H1 (cell line): ENCODE results near the gene GRIP2. TPM values are rescaled to one million over a fixed set of nuclear protein-coding genes. Genes with fewer than 3 reads are reported as not detected.

Source experiments
- ASH2L ChIP-seq: fragments of 200-600, 300-600 bp; sonication (generic); IDR thresholded peaks from one replicate; pipeline ENCODE4 v1.7.1; 2017; ENCODE audit warnings: low read length
- CBX8 ChIP-seq: fragments of 300-800, 300-1000 bp; sonication (generic); IDR thresholded peaks from 2 replicates; pipeline ENCODE4 v1.7.1; 2016; ENCODE audit warnings: low read depth, low read length, borderline replicate concordance
- GABPA ChIP-seq: IDR thresholded peaks from 2 replicates; pipeline ENCODE4 v1.6.1; 2011; ENCODE audit warnings: mild to moderate bottlenecking, low read length, moderate library complexity, borderline replicate concordance; ENCODE audit not compliant: insufficient read depth
- MAFK ChIP-seq: IDR thresholded peaks from 2 replicates; pipeline ENCODE4 v1.6.1; 2012; ENCODE audit warnings: low read depth, mild to moderate bottlenecking, improper control_type of control experiment, low read length
- NANOG ChIP-seq: IDR thresholded peaks from 2 replicates; pipeline ENCODE4 v1.6.1; 2011; ENCODE audit warnings: low read length, low read depth, mild to moderate bottlenecking, inconsistent platforms; ENCODE audit not compliant: insufficient read depth, poor library complexity, severe bottlenecking
- SP1 ChIP-seq: IDR thresholded peaks from 2 replicates; pipeline ENCODE4 v1.6.1; 2011; ENCODE audit warnings: low read depth, low read length
- SRF ChIP-seq: IDR thresholded peaks from 2 replicates; pipeline ENCODE4 v1.6.1; 2011; ENCODE audit warnings: mild to moderate bottlenecking, low read depth, low read length, moderate library complexity
- TAF7 ChIP-seq: optimal IDR thresholded peaks from 2 replicates; pipeline ENCODE3; 2011; ENCODE audit warnings: low read depth, mild to moderate bottlenecking, inconsistent platforms, low read length, moderate library complexity, borderline replicate concordance
- polyA plus RNA-seq, 7 experiments: library from polyadenylated mRNA; depleted of rRNA in 3 of 7; stranded (reverse) in 5 of 7; unstranded in 2 of 7; fragments of >200 nt in 5 of 7; fragments of 200-250 nt in 2 of 7; gene quantifications; 1 replicate in 5 of 7; 2 replicates in 1 of 7; 4 replicates in 1 of 7; pipeline versions ENCODE4 v1.2.1 to v1.2.3, GENCODE V29; 2011 to 2013; ENCODE audit warnings: missing spikeins in 2 of 7, mixed read lengths in 2 of 7
- total RNA-seq: library from RNA; stranded (reverse); fragmentation: NEBNext Ultra II Directional; extraction: Animal tissue kit (Norgen Biotek cat#: 25700); gene quantifications from 2 replicates; pipeline ENCODE4 v1.2.1, GENCODE V29; 2021

GRIP2 gene
- total and polyA plus RNA-seq, 2 of the 8 experiments (the other 6 are each of a cell fraction or from before 2014, with no cell fraction given): 2.5 to 6.4 TPM

- no peak for TF ChIP-seq SRF
- no peak for TF ChIP-seq NANOG
- TF ChIP-seq GABPA: no peak
- TF ChIP-seq ASH2L: no peak
- no peak for TF ChIP-seq TAF7
- no peak for TF ChIP-seq MAFK
- no peak for TF ChIP-seq CBX8
- no peak for TF ChIP-seq SP1
Observed at GRCh38 chr3:14583548-14584091, 43.5 kb upstream of the GRIP2 start (continued).
